ENCODE data around the gene MLPH. TPM values are rescaled to one million over a fixed set of nuclear protein-coding genes. Genes with fewer than 3 reads are reported as not detected.

Gene MLPH
- total RNA-seq, 2 experiments from 2014 or later = not detected

- intact Hi-C loops (cut with micrococcal nuclease) = loop anchor here (10.0 kb wide), 1 partner anchor 157 kb away; no protein-coding TSS in a partner anchor
- DNase-seq (no peak), ATAC-seq (no peak)
- Mint-ChIP-seq H3K9me3 (no peaks in the 10 kb centered on the region), H3K4me1 (ENCODE audit: low read depth) (peaks cover 9% of the 10 kb centered on the region), H3K36me3 (ENCODE audit: low read depth) (no peaks in the 10 kb centered on the region), H3K27ac (no peak overlapping the region), H3K4me3 (no peak overlapping the region), H3K27me3 (no peaks in the 10 kb centered on the region)
- no peak for TF ChIP-seq CTCF (IDR thresholded peaks at IDR 0.05)
- POLR2A ChIA-PET = no interaction called here
- CTCF ChIA-PET = no interaction called here
These were observed 101.1 kb downstream of the MLPH start for GRCh38 chr2:237588044-237588696.

- no peak for TF ChIP-seq CTCF (IDR thresholded peaks at IDR 0.05)
- DNase-seq = peak; percentile 52
- ChIA-PET CTCF (interaction anchor here (1.0 to 1.2 kb wide), 5 partner anchors 9 to 155 kb away, joined by 3 to 4 read pairs (median 3); no protein-coding TSS in a partner anchor), POLR2A (no interaction called here)
- Mint-ChIP-seq H3K36me3 (ENCODE audit: low read depth) (no peaks in the 10 kb centered on the region), H3K9me3 (no peaks in the 10 kb centered on the region), H3K4me3 (no peak within 1 kb of the TSS), H3K4me1 (ENCODE audit: low read depth) (peaks cover 9% of the 10 kb centered on the region), H3K27me3 (no peaks in the 10 kb centered on the region), H3K27ac (no peak within 1 kb of the TSS)
- peak; percentile 78 for ATAC-seq
- intact Hi-C loops (cut with micrococcal nuclease) = no loop called here
These were observed 103.5 kb downstream of the MLPH start, which contains the start of gene RAB17 for GRCh38 chr2:237590272-237591140. Gene RAB17, minus strand, starts transcription at chr2:237590734. Its CDS starts 4,580 bp downstream, at chr2:237586154.

- intact Hi-C loops (cut with micrococcal nuclease) = no loop called here
- no peak overlapping the region for H3K4me3 Mint-ChIP-seq
- DNase-seq (peak; percentile 48), ATAC-seq (peak; percentile 60)
- ChIA-PET POLR2A (no interaction called here), CTCF (interaction anchor here (1.0 to 1.2 kb wide), 4 partner anchors 10 to 154 kb away, joined by 3 to 4 read pairs (median 3); no protein-coding TSS in a partner anchor)
- no peaks in the 10 kb centered on the region for H3K27me3 Mint-ChIP-seq
- H3K9me3 Mint-ChIP-seq = no peaks in the 10 kb centered on the region
- H3K27ac Mint-ChIP-seq = no peak overlapping the region
- TF ChIP-seq CTCF (IDR thresholded peaks at IDR 0.05) = no peak
- no peaks in the 10 kb centered on the region for H3K36me3 Mint-ChIP-seq (ENCODE audit: low read depth)
- peaks cover 9% of the 10 kb centered on the region for H3K4me1 Mint-ChIP-seq (ENCODE audit: low read depth)
These were observed 104.3 kb downstream of the MLPH start for GRCh38 chr2:237591141-237591881.

- intact Hi-C loops (cut with micrococcal nuclease) = no loop called here
- H3K27ac Mint-ChIP-seq = no peak overlapping the region
- POLR2A ChIA-PET = interaction anchor here (1.4 kb wide), 1 partner anchor 11 kb away, joined by 3 read pairs; no protein-coding TSS in a partner anchor
- no peaks in the 10 kb centered on the region for H3K27me3 Mint-ChIP-seq
- no peak for DNase-seq
- TF ChIP-seq CTCF (IDR thresholded peaks at IDR 0.05) = no peak
- H3K4me3 Mint-ChIP-seq = no peak overlapping the region
- no peaks in the 10 kb centered on the region for H3K36me3 Mint-ChIP-seq (ENCODE audit: low read depth)
- CTCF ChIA-PET = interaction anchor here (1.1 to 1.6 kb wide), 4 partner anchors 10 to 153 kb away, joined by 3 to 6 read pairs (median 4); no protein-coding TSS in a partner anchor
- H3K4me1 Mint-ChIP-seq (ENCODE audit: low read depth) = peaks cover 9% of the 10 kb centered on the region
- no peaks in the 10 kb centered on the region for H3K9me3 Mint-ChIP-seq
- ATAC-seq = no peak
These were observed 105.5 kb downstream of the MLPH start for GRCh38 chr2:237592425-237592980.

All from activated CD8-positive, alpha-beta T cell treated with anti-CD3 and anti-CD28 coated beads for 36 hours (primary cell).